A673 (cell line): ENCODE results near the gene STX18.

Experiments
- EZH2 ChIP-seq: fragments of 200-600 bp; sonication (generic); IDR thresholded peaks from 2 replicates; pipeline ENCODE4 v1.6.1; 2017; ENCODE audit warnings: borderline replicate concordance, low read depth, mild to moderate bottlenecking, mixed read lengths, antibody characterized with exemption, low read length; ENCODE audit not compliant: poor library complexity, severe bottlenecking
- TF ChIP-seq, protein P1 (sequence below): fragments of 300-800, 200-600 bp; sonication (generic); conservative IDR thresholded peaks from 2 replicates; pipeline ENCODE4 v1.5.1; 2017; ENCODE audit warnings: low read depth, mild to moderate bottlenecking, antibody characterized with exemption, low read length, moderate library complexity, mixed read lengths

DNA sequence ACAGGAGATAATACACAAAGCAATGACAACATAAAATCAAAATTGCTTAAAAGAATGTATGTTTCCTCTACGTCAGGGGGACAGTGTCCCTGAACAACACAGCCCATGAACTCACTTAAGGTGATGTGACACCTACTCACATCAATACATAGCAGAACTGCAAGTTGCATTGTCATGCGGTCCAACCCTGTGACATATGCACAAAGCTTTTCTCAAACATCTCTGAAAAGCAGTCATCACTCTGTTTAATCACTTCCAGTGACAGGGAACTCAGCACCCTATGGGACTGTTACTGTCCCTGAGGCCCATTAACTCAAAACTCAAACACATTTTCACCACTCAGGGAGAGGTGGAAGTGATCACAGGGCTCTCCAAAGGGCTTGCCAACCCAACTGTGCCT is 2.4 kb downstream of the STX18 start:
- TF ChIP-seq, protein P1, sequence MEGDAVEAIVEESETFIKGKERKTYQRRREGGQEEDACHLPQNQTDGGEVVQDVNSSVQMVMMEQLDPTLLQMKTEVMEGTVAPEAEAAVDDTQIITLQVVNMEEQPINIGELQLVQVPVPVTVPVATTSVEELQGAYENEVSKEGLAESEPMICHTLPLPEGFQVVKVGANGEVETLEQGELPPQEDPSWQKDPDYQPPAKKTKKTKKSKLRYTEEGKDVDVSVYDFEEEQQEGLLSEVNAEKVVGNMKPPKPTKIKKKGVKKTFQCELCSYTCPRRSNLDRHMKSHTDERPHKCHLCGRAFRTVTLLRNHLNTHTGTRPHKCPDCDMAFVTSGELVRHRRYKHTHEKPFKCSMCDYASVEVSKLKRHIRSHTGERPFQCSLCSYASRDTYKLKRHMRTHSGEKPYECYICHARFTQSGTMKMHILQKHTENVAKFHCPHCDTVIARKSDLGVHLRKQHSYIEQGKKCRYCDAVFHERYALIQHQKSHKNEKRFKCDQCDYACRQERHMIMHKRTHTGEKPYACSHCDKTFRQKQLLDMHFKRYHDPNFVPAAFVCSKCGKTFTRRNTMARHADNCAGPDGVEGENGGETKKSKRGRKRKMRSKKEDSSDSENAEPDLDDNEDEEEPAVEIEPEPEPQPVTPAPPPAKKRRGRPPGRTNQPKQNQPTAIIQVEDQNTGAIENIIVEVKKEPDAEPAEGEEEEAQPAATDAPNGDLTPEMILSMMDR: no peak
- no peak for TF ChIP-seq EZH2
